Stimulated activated CD4-positive, alpha-beta T cell treated with anti-CD3 and anti-CD28 coated beads, Interleukin-12 subunit alpha, Interleukin-12 subunit beta, amount 100 ng/mL, for 4 hours (primary cell): ENCODE results near the gene ACAD10.
"Not testable (repeated sequence)": the region's sequence is repeated elsewhere in the genome, so short reads cannot be mapped to it uniquely, and the experiment has no call there.

Experiments used
- DNase-seq: peaks from one replicate; pipeline ENCODE4 v3.0.0-alpha.2; 2020

ACAD10 gene

DNA sequence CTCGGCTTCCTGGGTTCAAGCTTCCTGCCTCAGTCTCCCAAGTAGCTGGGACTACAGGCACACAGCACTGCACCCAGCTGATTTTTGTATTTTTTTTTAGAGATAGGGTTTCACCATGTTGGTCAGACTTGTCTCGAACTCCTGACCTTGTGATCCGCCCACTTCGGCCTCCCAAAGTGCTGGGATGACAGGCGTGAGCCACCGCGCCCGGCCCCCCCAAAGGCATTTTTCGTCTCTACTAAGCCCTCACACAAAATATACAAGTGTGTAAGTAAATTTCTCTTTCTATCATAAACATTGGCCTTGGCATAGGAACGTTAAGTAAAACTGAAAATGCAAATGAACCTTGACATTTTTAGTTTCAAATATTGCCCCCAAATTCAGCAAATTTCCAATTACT, 2.1 kb downstream of the ACAD10 start:
- DNase-seq, result no peak

DNA sequence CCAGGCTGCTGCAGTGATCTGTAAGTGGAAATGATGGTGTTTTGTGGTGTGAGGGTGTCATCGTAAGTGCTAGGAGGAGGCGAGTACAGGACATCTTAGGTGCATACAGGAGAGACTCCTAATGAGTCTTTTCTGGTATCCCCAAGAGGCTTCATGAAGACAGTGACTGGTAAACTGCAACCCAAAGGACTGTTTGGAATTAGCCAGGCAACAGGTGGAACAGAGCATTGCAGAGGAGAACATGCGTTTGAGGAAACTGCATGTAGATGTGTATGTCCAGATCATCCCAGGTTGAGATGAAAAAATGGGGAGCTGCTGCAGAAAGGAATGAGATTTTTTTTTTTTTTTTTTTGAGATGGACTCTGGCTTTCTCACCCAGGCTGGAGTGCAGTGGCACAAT, 5.4 kb downstream of the ACAD10 start:
- no peak for DNase-seq

DNA sequence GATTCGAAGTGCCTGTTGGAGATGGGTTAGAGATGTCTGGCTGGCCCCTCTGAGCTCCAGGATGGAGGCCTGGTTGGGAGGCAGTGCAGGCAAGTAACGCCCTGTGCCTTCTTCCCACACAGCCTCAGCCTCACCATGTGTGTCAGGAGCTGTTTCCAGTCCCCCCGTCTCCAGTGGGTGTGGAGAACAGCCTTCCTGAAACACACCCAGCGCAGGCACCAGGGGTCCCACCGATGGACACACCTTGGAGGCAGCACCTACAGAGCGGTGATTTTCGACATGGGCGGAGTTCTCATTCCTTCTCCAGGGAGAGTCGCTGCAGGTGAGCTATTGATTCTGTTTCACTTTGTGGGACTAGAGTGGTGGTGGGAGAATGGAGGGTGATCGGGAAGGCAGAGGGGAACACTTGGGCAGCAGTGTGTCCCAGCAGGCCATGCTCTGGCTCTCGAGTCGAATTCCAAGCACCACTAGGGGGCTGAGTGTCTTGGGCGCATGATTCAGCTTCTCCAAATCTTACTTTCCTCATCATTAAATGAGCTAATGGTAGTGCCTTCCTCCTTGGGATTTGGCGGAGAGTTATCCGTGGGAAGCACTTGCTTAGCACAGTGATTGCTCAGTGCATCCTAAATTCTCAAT, 6.8 kb downstream of the ACAD10 start:
- no peak for DNase-seq

DNA sequence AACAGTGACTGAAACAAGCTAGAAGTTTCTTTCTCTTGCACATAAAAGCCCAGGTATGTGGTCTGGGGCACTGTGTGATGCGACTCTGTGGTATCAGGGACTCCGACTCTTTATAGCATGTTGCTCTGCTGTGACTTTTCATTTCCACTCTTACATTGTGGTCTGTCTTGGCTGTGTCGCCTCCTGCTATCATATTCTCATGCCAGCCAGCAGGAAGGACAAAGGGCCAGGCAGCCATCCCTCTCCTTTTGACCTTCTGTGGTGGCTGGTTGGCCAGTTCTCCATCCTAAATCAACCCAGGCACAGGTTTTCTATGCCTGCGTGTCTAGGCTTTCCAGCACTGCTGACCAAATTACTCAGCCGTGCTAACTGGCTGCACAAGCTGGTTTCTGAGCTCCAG, 8.0 kb downstream of the ACAD10 start:
- DNase-seq, result no peak

DNA sequence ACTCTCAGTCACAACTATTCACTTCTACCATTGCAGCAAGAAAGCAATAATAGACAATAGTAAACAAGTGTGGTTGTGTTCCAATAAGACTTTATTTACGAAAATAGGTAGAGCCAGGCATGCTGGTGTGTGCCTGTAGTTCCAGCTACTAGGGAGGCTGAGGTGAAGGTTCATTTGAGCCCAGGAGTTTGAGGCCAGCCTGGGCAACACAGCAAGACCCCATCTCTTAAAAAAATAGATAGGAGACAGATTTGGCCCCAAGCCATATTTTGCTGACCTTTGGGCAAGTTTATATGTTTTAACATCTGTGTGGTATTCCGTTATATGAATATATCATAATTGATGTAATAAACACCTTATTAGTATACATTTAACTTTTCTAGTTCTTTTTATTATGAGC, 14.1 kb downstream of the ACAD10 start:
- no peak for DNase-seq

DNA sequence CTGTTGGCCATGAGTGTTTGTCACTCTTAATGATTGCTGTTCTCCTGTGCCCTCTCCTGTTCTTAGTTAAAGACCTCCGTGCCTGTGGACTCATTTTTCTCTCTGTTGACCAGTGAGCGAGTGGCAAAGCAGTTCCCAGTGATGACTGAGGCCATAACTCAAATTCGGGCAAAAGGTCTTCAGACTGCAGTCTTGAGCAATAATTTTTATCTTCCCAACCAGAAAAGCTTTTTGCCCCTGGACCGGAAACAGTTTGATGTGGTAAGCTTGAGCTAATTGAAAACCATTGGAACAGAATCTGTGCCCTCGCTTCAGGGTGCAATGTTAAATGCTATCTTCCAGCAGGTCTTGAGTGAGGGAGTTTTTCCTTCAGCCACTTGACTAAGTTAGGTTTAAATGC, 19.8 kb downstream of the ACAD10 start:
- DNase-seq, result no peak

DNA sequence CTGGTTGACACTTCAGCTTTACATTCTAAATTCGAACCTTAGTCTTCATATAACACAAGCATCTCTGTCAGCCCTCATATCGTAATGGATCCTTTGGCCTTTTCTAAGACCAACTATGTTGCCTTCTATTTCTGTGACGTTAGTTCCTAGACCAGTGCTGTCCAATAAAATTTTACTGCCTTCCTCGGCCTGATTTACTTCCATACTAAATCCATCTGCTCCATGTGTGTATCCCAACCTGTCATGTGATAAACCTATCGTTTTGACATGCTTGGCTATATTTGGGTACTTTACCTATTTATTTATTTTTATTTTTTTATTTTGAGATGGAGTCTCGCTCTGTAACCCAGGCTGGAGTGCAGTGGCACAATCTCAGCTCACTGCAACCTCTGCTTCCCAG, 20.3 kb downstream of the ACAD10 start:
- no peak for DNase-seq

DNA sequence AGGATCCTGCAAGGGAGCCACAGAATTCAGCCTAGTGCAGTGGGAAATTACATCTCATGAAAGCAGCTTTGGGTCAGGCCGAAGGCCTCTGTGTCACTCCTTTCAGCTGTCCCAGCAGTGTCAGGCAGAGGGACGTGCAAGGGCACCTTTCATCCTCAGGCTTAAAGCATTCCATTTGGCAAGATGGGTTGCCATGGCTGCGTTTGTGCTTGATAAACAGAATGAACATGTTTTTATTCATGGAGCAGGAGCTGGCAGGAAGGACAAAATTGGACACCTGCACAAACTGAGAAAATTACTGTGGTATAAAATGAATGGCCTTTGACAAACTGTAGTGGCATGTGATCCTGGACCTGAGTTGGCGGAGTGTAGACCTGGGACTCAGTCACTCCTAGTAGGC, 29.4 kb downstream of the ACAD10 start:
- no peak for DNase-seq

DNA sequence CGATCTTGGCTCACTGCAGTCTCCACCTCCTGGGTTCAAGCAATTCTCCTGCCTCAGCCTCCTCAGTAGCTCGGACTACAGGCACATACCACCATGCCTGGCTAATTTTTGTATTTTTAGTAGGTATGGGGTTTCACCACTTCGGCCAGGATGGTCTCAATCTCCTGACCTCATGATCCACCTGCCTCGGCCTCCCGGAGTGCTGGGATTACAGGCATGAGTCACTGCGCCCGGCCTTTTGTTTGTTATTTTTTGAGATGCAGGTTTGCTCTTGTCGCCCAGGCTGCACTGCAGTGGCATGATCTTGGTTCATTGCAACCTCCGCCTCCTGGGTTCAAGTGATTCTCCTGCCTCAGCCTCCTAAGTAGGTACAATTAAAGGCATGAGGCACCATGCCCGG, 33.5 kb downstream of the ACAD10 start:
- not testable (repeated sequence) for DNase-seq

DNA sequence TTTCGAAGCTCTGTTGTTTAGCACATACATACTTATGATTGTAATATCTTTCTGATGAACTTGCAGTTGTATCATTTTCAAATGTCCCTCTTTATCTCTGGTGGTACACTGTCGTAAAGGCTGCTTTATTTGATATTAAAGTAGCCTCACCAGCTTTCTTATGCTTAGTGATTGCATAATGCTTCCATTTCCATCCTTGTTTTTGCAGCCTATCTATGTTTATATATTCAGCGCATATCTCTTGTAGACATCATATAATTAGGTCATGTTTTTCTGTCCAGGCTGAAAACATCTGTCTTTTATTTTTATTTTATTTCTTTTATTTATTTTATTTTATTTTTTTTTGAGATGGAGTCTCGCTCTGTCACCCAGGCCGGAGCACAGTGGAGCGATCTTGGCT, 34.6 kb downstream of the ACAD10 start:
- DNase-seq, result no peak

DNA sequence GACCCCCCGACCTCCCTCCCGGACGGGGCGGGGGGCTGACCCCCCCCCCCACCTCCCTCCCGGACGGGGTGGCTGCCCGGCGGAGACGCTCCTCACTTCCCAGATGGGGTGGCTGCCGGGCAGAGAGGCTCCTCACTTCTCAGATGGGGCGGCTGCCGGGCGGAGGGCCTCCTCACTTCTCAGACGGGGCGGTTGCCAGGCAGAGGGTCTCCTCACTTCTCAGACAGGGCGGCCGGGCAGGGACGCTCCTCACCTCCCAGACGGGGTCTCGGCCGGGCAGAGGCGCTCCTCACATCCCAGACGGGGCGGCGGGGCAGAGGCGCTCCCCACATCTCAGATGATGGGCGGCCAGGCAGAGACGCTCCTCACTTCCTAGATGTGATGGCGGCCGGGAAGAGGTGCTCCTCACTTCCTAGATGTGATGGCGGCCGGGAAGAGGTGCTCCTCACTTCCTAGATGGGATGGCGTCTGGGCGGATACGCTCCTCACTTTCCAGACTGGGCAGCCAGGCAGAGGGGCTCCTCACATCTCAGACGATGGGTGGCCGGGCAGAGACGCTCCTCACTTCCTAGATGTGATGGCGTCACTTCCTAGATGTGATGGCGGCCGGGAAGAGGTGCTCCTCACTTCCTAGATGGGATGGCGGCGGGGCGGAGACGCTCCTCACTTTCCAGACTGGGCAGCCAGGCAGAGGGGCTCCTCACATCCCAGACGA, 38.0 kb downstream of the ACAD10 start:
- not testable (repeated sequence) for DNase-seq

DNA sequence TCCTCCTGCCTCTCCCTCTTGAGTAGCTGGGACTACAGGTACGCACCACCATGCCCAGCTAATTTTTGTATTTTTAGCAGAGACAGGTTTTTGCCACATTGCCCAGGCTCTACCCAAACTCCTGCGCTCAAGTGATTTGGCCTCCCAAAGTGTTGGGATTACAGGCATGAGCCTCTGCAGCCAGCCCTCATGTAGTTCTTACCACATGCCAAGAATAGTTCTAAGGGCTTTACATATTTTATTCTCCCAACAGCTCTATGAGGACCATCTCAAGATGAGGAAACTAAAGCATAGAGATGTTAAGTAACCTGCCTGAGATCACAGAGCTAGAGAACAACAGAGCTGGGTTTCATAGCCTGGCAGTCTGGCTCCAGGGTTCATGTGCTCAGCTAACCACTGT, 42.9 kb downstream of the ACAD10 start:
- DNase-seq, result no peak

DNA sequence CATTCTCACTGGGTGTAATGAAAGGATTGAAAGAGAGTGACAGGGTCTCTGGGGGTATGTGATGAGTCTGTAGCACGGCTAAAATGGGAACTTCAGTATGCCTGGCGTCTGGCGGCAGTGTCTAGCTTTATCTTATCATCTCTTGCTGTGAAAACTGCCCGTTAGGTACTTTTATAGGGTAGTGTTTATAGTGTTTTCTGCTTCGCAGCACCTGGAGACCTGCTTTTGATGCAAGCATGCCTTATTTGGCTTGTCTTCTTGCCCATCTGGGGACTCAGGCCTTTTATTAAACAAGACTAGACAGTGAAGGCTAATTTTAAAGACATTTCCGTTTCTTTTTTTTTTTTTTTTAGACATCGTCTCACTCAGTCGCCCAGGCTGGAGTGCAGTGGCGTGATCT, 44.6 kb downstream of the ACAD10 start:
- no peak for DNase-seq

DNA sequence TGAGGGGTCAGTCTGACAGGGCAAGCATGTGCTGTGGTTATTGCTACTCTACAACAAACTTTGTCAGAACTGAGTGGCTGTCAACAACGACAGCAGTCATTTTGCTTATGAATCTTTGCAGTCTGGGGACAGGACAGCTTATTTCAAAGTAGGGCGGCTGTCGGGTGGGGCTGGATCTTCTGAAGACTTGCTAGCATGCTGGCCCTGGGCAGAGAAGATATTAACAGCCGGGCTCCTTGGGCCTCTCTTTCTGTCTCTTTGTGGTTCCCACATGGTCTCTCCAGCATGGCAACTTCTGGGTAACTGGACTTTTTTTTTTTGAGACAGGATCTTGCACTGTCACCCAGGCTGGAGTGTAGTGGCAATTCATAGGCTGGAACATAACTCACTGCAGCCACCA, 46.9 kb downstream of the ACAD10 start:
- no peak for DNase-seq

DNA sequence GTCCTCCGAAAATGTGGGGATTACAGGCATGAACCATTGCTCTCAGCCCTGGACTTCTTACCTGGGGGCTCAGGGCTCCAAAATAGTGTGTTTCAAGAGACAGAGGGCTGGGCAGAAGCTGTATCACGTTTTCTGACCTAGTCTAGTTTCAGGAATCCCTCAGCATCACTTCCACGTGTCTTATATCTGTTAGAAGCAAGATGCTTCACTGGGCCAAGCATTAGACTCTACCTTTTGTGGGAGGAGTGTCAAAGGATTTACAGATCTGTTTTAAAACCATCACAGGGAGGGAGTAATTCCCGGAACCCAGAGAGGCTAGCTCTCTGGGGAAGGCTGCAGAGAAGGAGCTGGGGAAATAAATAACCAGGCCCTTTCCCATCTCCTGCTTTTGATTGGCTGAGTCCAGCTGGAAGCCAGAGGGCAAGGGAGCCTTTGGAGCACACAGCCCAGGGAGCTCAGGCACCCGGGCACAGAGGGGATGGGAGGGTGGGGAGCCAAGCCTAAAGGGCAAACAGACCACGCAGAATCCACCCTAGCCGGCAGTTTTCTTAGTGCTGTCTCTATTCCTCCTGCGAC, 47.6 kb downstream of the ACAD10 start:
- no peak for DNase-seq

DNA sequence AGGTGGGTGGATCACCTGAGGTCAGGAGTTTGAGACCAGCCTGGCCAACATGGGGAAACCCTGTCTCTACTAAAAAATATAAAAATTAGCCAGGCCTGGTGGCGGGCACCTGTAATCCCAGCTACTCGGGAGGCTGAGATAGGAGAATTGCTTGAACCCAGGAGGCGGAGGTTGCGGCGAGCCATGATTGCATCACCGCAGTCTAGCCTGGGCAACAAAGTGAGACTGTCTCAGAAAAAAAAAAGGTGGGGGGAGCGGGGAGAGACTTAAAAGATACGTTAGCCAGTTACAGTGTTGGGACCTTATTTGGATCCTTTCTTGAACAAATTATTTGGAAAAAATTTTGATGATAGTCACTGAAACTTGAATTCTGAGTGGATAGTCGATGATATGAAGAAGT, 53.7 kb downstream of the ACAD10 start:
- DNase-seq, result not testable (repeated sequence)

DNA sequence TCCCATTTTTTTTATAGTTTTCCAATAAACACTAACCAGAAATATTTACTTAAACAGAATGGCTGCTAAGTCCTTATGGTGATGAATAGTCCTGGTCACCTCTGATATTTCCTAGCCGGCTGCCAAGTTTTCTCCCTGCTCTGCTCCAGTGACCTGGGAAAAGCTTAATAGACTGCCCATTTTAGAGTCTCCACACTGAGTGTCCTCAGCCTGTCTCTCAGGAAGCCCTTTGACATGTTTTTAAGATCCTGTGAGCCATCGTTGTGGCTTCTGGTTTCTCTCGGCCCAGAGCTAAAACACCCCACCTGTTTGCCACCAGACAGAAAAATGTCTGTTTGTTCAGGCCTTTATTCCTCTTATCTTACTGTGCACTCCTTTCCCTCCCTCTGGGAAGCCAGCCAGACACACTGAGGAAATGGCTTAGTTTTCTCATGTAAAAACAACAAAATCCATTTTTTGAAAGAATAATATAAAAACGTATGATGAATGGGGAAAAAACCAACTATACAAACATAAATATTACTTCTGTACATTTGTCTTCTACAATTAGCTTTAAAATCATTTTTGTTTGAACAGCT, 55.5 kb downstream of the ACAD10 start:
- DNase-seq, result no peak

DNA sequence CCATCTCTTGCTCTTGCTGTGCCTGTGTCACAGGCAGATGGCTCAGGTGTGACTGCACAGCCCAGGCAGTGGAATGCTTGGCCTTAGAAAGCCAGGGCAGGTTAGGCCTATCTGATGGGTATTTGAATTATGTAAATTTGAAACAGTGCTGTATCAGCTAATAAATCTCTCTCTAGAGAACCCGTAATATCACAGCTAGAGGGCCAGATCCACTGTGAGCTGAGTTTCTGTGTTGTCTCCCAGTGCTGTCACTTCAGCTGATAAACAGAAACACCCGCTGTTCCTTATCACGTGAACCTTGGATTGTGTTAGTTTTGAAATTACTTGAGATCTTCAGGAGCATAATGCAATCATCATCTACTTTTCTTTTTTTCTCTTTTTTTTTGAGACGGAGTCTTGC, 59.4 kb downstream of the ACAD10 start:
- no peak for DNase-seq

DNA sequence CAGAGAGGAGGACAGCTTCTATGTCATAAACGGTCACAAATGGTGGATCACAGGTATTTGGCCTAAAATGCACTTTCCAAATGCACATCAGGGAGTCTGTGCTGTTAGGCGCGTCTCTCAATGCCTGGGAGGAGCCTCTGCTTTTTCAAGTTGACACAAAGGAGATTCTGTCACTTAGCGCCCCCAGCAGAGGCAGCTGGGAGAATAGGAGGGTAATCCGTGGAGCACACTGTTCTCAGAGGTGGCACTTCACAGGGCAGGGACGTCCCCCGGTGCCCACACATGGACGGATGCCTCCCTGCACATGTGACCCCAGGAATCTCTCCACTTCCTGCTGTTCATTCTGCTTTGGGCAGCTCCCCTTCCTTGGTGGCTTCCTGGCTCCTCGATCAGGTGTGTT, 61.5 kb downstream of the ACAD10 start:
- DNase-seq, result no peak

DNA sequence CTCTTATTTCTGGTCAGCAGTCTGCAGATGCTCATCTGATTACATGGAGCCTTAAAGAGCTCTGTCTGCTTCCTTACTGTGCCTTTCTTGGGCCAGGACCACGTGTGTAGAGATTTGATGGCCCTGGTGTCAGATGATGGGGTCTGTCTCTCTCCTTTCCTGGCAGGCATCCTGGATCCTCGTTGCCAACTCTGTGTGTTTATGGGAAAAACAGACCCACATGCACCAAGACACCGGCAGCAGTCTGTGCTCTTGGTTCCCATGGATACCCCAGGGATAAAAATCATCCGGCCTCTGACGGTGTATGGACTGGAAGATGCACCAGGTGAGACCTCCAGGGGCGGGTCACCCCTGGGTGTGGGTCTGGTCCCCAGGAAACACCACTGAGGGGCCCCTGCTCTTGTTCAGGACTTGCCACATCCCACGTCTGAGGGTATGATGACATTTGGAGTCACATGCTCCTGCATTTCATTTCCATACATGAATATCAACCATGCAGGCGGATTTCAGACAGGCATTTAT, 62.4 kb downstream of the ACAD10 start:
- no peak for DNase-seq

DNA sequence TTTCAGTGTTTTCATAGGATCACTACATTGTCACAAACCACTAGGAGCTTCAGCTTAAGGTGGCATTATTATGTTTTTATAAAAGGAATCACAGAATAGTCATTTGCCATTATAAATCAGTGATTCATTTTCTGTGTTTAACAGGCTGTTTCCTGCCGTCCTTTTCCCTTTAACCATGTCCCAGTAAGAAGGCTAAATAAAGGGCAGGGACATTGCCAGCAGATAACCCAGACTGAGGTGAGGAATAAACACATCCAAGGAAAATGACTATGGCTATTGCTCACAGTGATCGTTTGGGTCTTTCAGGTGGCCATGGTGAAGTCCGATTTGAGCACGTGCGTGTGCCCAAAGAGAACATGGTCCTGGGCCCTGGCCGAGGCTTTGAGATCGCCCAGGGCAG, 63.0 kb downstream of the ACAD10 start:
- DNase-seq, result no peak

DNA sequence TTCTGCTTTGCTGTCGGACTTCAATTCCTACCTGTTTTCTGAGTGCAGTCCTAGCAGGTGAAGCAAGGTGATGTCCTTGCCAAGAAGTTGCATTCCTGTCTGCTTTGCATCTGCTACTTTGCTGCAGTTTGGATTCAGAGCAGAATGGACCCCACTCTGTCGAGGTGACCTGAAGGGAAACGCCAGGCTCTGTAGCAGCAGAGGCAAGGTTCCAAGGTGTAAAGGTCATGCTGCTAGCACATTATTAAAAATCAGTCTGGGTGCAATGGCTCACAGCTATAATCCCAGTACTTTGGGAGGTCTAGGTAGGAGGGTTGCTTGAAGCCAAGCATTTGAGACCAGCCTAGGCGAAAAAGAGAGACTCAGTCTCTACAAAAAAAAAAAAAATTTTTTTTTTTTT, 63.5 kb downstream of the ACAD10 start:
- no peak for DNase-seq

DNA sequence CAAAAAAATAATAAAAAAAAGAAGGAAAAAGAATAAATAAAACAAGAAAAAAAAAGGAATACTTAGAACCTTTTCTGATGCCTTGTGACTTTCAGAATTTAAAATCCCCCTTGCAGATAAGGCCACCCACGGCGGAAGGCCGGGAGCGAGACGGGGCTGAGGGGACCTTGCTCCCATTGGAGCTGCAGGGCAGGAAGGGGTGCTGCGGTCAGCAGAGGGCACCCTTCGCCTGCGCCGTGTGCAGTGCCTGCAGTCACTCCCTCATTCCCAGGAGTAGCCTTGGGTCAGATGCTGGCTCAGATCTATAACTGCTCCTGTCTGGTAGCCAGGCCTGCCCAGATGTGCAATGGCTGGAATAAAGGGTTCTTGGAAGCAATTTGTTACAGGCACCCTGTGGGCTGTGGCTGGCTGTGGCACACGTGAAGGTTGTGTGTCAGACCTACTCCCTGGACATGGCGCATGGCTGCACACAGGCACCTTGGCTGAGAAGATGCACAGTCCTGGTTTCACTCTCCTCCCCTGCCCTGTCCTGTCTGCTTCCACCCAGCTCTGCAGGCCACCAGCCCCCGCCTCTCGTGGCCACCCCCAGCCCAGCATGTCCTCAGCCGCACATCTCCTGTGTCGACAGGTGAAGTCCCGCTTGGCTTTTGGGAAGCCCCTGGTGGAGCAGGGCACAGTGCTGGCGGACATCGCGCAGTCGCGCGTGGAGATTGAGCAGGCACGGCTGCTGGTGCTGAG, 67.5 kb downstream of the ACAD10 start:
- no peak for DNase-seq
